ENCODE data around the gene PLBD2.
A peak's percentile ranks its signal among the peaks of the same experiment; 100 is the strongest.

PLBD2 gene

GRCh38 chr12:113332688-113333417 is 25.5 kb upstream of the PLBD2 start:
- no peak for DNase-seq (ENCODE audit: low read depth, low spot score)
- POLR2A ChIA-PET, result no interaction called here
- no peak for TF ChIP-seq CTCF (IDR thresholded peaks at IDR 0.05; ENCODE audit: insufficient read depth, low read length, missing control alignments)
- CTCF ChIA-PET, result interaction anchor here (0.6 to 1.0 kb wide), 3 partner anchors 10 to 138 kb away, joined by 3 to 5 read pairs (median 4); no protein-coding TSS in a partner anchor
- H3K4me3 ChIP-seq (ENCODE audit: low read depth, low read length), result no peak overlapping the region

GRCh38 chr12:113333418-113333750 is 25.0 kb upstream of the PLBD2 start:
- H3K4me3 ChIP-seq (ENCODE audit: low read depth, low read length), result no peak overlapping the region
- DNase-seq (ENCODE audit: low read depth, low spot score), result no peak
- TF ChIP-seq CTCF (IDR thresholded peaks at IDR 0.05; ENCODE audit: insufficient read depth, low read length, missing control alignments), result no peak
- CTCF ChIA-PET, result interaction anchor here (0.7 kb wide), 1 partner anchor 138 kb away, joined by 4 read pairs; no protein-coding TSS in a partner anchor
- POLR2A ChIA-PET, result no interaction called here

- no peak for DNase-seq (ENCODE audit: low read depth, low spot score)
- CTCF ChIA-PET, result interaction anchor here (0.6 to 1.2 kb wide), 4 partner anchors 8 to 139 kb away, joined by 3 to 4 read pairs (median 3); no protein-coding TSS in a partner anchor
- TF ChIP-seq CTCF (IDR thresholded peaks at IDR 0.05; ENCODE audit: insufficient read depth, low read length, missing control alignments), result no peak
- peak overlapping the region; percentile 72 for H3K4me3 ChIP-seq (ENCODE audit: low read depth, low read length)
- POLR2A ChIA-PET, result no interaction called here
Measured at GRCh38 chr12:113333877-113334785, 24.3 kb upstream of the PLBD2 start.

GRCh38 chr12:113334786-113335539 is 23.4 kb upstream of the PLBD2 start, which contains the start of gene SLC8B1:
TSS of gene SLC8B1 (minus strand) at chr12:113335109. CDS start at chr12:113332878, 2,231 bp downstream.
- ChIA-PET CTCF (interaction anchor here (0.6 to 1.2 kb wide), 5 partner anchors 8 to 139 kb away, joined by 3 to 4 read pairs (median 3); no protein-coding TSS in a partner anchor), POLR2A (interaction anchor here (0.6 to 0.9 kb wide), 3 partner anchors 9 to 118 kb away, joined by 3 read pairs; no protein-coding TSS in a partner anchor)
- H3K4me3 ChIP-seq (ENCODE audit: low read depth, low read length), result peak within 1 kb of the TSS; percentile 72
- TF ChIP-seq CTCF (IDR thresholded peaks at IDR 0.05; ENCODE audit: insufficient read depth, low read length, missing control alignments), result no peak
- DNase-seq (ENCODE audit: low read depth, low spot score), result no peak

- no peak for TF ChIP-seq CTCF (IDR thresholded peaks at IDR 0.05; ENCODE audit: insufficient read depth, low read length, missing control alignments)
- ChIA-PET CTCF (interaction anchor here (0.6 kb wide), 1 partner anchor 11 kb away, joined by 3 read pairs; no protein-coding TSS in a partner anchor), POLR2A (no interaction called here)
- DNase-seq (ENCODE audit: low read depth, low spot score), result no peak
- no peak overlapping the region for H3K4me3 ChIP-seq (ENCODE audit: low read depth, low read length)
Measured at GRCh38 chr12:113339540-113339939, 18.8 kb upstream of the PLBD2 start.
